MCF 10A (cell line): ENCODE results near the gene PRDM13. TPM values are rescaled to one million over a fixed set of nuclear protein-coding genes. Genes with fewer than 3 reads are reported as not detected.

ENCODE experiments used
- BruUV-seq: library from RNA; stranded (reverse); fragments of 400-500 nt; replicated peaks from 2 replicates; lab custom pipeline; 2021; lab: Mats Ljungman, UMichigan
- CTCF ChIA-PET: fragments of 300-600 bp; sonication (Branson Sonifier 250); formaldehyde crosslinking; extraction: SDS; loops from one replicate; lab custom pipeline; 2021; ENCODE audit warnings: antibody characterized with exemption, inconsistent platforms; lab: Yijun Ruan, JAX
- POLR2A ChIA-PET: fragments of 300-600, 350-650 bp; sonication (Branson Sonifier 250); formaldehyde crosslinking; extraction: SDS; loops from one replicate; lab custom pipeline; 2020; ENCODE audit warnings: antibody characterized with exemption, inconsistent platforms; lab: Yijun Ruan, JAX
- DNase-seq: peaks from one replicate; pipeline ENCODE4 v3.0.0-alpha.2; 2018; ENCODE audit not compliant: unreplicated experiment
- H3K27ac Mint-ChIP-seq: one replicate; pipeline ENCODE4 v1.8.0; 2022; ENCODE audit warnings: mild to moderate bottlenecking, low read depth, mixed read lengths; ENCODE audit not compliant: unreplicated experiment
- H3K27me3 Mint-ChIP-seq: one replicate; pipeline ENCODE4 v1.8.0; 2022; ENCODE audit warnings: mixed read lengths; ENCODE audit not compliant: insufficient read depth, unreplicated experiment
- H3K36me3 Mint-ChIP-seq: one replicate; pipeline ENCODE4 v1.8.0; 2022; ENCODE audit warnings: mild to moderate bottlenecking, moderate library complexity, mixed read lengths; ENCODE audit not compliant: insufficient read depth, unreplicated experiment
- H3K4me1 Mint-ChIP-seq: one replicate; pipeline ENCODE4 v1.8.0; 2022; ENCODE audit warnings: mixed read lengths; ENCODE audit not compliant: insufficient read depth, unreplicated experiment
- H3K4me3 Mint-ChIP-seq: one replicate; pipeline ENCODE4 v1.8.0; 2022; ENCODE audit warnings: mild to moderate bottlenecking, moderate library complexity, mixed read lengths; ENCODE audit not compliant: unreplicated experiment
- H3K9me3 Mint-ChIP-seq: one replicate; pipeline ENCODE4 v1.8.0; 2022; ENCODE audit warnings: mixed read lengths; ENCODE audit not compliant: unreplicated experiment
- CTCF ChIP-seq: fragments of 200-600 bp; IDR thresholded peaks from one replicate; pipeline ENCODE4 v1.8.0; 2022; ENCODE audit warnings: antibody characterized with exemption, mild to moderate bottlenecking; ENCODE audit not compliant: unreplicated experiment
- intact Hi-C: fragments of 100-400 bp; cut with micrococcal nuclease; formaldehyde crosslinking; loops from 2 replicates; pipeline ENCODE4 v1.14.1; 2022
- total RNA-seq: library from RNA; stranded (reverse); gene quantifications from 2 replicates; pipeline ENCODE4 v1.2.3, GENCODE V29; 2022

PRDM13 gene
- total RNA-seq, 1 experiment from 2014 or later = not detected

GRCh38 chr6:99563056-99563723, 43.4 kb upstream of the PRDM13 start:
- Mint-ChIP-seq H3K9me3 (no peaks in the 10 kb centered on the region), H3K27ac (peak overlapping the region; percentile 12), H3K27me3 (no peaks in the 10 kb centered on the region), H3K4me1 (peaks cover 29% of the 10 kb centered on the region), H3K36me3 (peaks cover 31% of the 10 kb centered on the region), H3K4me3 (no peak overlapping the region)
- TF ChIP-seq CTCF = no peak
- POLR2A ChIA-PET = interaction anchor here (0.7 to 1.5 kb wide), 4 partner anchors 29 to 246 kb away, joined by 3 to 6 read pairs (median 4); partner anchors contain the start of gene USP45
- DNase-seq = no peak
- CTCF ChIA-PET = interaction anchor here (0.6 kb wide), 1 partner anchor 189 kb away, joined by 3 read pairs; no protein-coding TSS in a partner anchor
- no TSS peak for BruUV-seq
- intact Hi-C loops = no loop called here

GRCh38 chr6:99568103-99568933, 38.3 kb upstream of the PRDM13 start, which contains the start of gene CCNC:
CCNC (minus strand) TSS chr6:99568660; CDS start chr6:99568527, 133 bp downstream.
- ChIA-PET POLR2A (interaction anchor here (0.5 to 3.3 kb wide), 27 partner anchors 9 to 950 kb away, joined by 3 to 38 read pairs (median 6); partner anchors contain the start of genes FAXC, PNISR and USP45), CTCF (interaction anchor here (0.6 to 2.3 kb wide), 9 partner anchors 17 to 542 kb away, joined by 3 to 11 read pairs (median 3); no protein-coding TSS in a partner anchor)
- DNase-seq = peak; percentile 97
- peak within 1 kb of the TSS; percentile 100 for H3K4me3 Mint-ChIP-seq
- H3K4me1 Mint-ChIP-seq = peaks cover 23% of the 10 kb centered on the region
- H3K27me3 Mint-ChIP-seq = no peaks in the 10 kb centered on the region
- intact Hi-C loops = loop anchor here (2.0 kb wide), 1 partner anchor 48 kb away; no protein-coding TSS in a partner anchor
- H3K36me3 Mint-ChIP-seq = peaks cover 9% of the 10 kb centered on the region
- no TSS peak for BruUV-seq
- H3K9me3 Mint-ChIP-seq = no peaks in the 10 kb centered on the region
- H3K27ac Mint-ChIP-seq = peak within 1 kb of the TSS; percentile 100
- TF ChIP-seq CTCF = no peak

DNA sequence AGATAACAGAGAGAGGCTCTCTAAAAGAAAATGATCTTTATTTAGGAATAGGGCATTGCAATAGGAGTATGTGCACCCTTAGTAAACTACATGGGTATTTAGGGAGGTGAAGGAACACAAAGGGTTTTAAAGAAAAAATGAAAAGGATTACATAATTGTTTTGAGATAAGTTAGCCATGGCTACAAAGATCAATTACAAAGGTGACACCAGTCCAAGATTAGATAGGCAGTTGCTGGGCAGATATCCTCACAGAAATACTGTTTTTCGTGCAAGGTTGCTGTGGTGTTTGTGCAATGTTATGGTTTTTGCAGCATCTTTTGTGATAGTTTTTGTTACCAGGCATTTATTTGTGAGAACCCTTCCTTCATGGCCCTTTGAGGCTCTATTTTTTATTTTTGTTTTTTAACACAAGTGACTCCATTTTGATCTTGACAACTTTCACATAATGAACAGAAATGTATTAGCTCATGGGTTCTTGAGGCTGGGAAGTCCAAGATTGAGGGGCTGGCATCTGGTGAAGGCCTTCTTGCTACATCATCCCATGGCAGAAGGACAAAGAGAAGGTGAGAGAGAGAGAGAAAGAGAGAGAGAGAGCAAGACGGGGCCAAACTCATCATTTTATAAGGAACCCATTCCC, 32.5 kb upstream of the PRDM13 start:
- TF ChIP-seq CTCF = no peak
- ChIA-PET CTCF (interaction anchor here (1.0 kb wide), 1 partner anchor 14 kb away, joined by 5 read pairs; no protein-coding TSS in a partner anchor), POLR2A (no interaction called here)
- H3K27ac Mint-ChIP-seq = no peak overlapping the region
- no peaks in the 10 kb centered on the region for H3K9me3 Mint-ChIP-seq
- BruUV-seq = no TSS peak
- H3K4me1 Mint-ChIP-seq = no peaks in the 10 kb centered on the region
- DNase-seq = no peak
- no peaks in the 10 kb centered on the region for H3K27me3 Mint-ChIP-seq
- no peak overlapping the region for H3K4me3 Mint-ChIP-seq
- H3K36me3 Mint-ChIP-seq = no peaks in the 10 kb centered on the region
- intact Hi-C loops = no loop called here
